ENCODE results near the gene MYO9B.
A peak's percentile ranks its signal among the peaks of the same experiment; 100 is the strongest.

Gene MYO9B

GRCh38 chr19:17058236-17058635 lies 17.3 kb upstream of the MYO9B start:
- DNase-seq (ENCODE audit: low read depth in 2 of 2): no peak

GRCh38 chr19:17060802-17061201 lies 14.8 kb upstream of the MYO9B start:
- DNase-seq (ENCODE audit: low read depth in 2 of 2): no peak

- DNase-seq (ENCODE audit: low read depth in 2 of 2): no peak
Measured at GRCh38 chr19:17061205-17061604, 14.4 kb upstream of the MYO9B start.

GRCh38 chr19:17061691-17062090 lies 13.9 kb upstream of the MYO9B start:
- DNase-seq (ENCODE audit: low read depth in 2 of 2): no peak

GRCh38 chr19:17063428-17063827 lies 12.1 kb upstream of the MYO9B start:
- DNase-seq (ENCODE audit: low read depth in 2 of 2): no peak

- DNase-seq (ENCODE audit: low read depth in 2 of 2): no peak
Measured at GRCh38 chr19:17069193-17069592, 6.4 kb upstream of the MYO9B start.

- no peak for DNase-seq (ENCODE audit: low read depth in 2 of 2)
Measured at GRCh38 chr19:17070421-17070820, 5.2 kb upstream of the MYO9B start.

GRCh38 chr19:17070912-17071311 lies 4.7 kb upstream of the MYO9B start:
- DNase-seq (ENCODE audit: low read depth in 2 of 2): no peak

- no peak for DNase-seq (ENCODE audit: low read depth in 2 of 2)
Measured at GRCh38 chr19:17073869-17074633, 1.5 kb upstream of the MYO9B start.

- no peak for DNase-seq (ENCODE audit: low read depth in 2 of 2)
Measured at GRCh38 chr19:17074634-17075034, 943 bp upstream of the MYO9B start.

- peak; percentile 19 to 26 for DNase-seq (ENCODE audit: low read depth in 2 of 2)
Measured at GRCh38 chr19:17075864-17076542, 426 bp downstream of the MYO9B start.

- no peak for DNase-seq (ENCODE audit: low read depth in 2 of 2)
Measured at GRCh38 chr19:17076543-17076991, 990 bp downstream of the MYO9B start.

GRCh38 chr19:17077447-17078028 lies 2.0 kb downstream of the MYO9B start:
- no peak for DNase-seq (ENCODE audit: low read depth in 2 of 2)

GRCh38 chr19:17078036-17078919 lies 2.7 kb downstream of the MYO9B start:
- DNase-seq (ENCODE audit: low read depth in 2 of 2): no peak

- DNase-seq (ENCODE audit: low read depth in 2 of 2): no peak
Measured at GRCh38 chr19:17078920-17079709, 3.5 kb downstream of the MYO9B start.

- peak; percentile 36 to 52 for DNase-seq (ENCODE audit: low read depth in 2 of 2)
Measured at GRCh38 chr19:17079710-17080439, 4.3 kb downstream of the MYO9B start.

GRCh38 chr19:17080440-17080801 lies 4.8 kb downstream of the MYO9B start:
- no peak for DNase-seq (ENCODE audit: low read depth in 2 of 2)

- no peak for DNase-seq (ENCODE audit: low read depth in 2 of 2)
Measured at GRCh38 chr19:17081672-17082630, 6.4 kb downstream of the MYO9B start.

- no peak for DNase-seq (ENCODE audit: low read depth in 2 of 2)
Measured at GRCh38 chr19:17086120-17086519, 10.5 kb downstream of the MYO9B start.
